Endothelial cell of umbilical vein (primary cell): ENCODE measurements around the gene TIMELESS.

ENCODE experiments used
- CTCF ChIP-seq, 2 donors: IDR thresholded peaks; 1 replicate in 1 of 2; 2 replicates in 1 of 2; pipeline ENCODE4 v1.5.1; 2011; ENCODE audit warnings: low read length in 2 of 2, mild to moderate bottlenecking in 2 of 2, moderate library complexity in 2 of 2, control low read depth in 1 of 2, inconsistent platforms in 1 of 2, low read depth in 1 of 2; ENCODE audit not compliant: insufficient read depth in 1 of 2; ENCODE audit errors: extremely low read depth in 1 of 2
- EZH2 ChIP-seq: IDR thresholded peaks from 2 replicates; pipeline ENCODE4 v1.6.1; 2012; ENCODE audit warnings: borderline replicate concordance, low read depth, mild to moderate bottlenecking, moderate library complexity, low read length, inconsistent platforms; ENCODE audit not compliant: severe bottlenecking
- POLR2A ChIP-seq: IDR thresholded peaks from 2 replicates; pipeline ENCODE4 v1.6.1; 2012; ENCODE audit warnings: low read depth, mild to moderate bottlenecking, control low read depth, low read length

- no peak for TF ChIP-seq EZH2
- TF ChIP-seq POLR2A: no peak
- peak in 1 of 2 donors; percentile 18 for TF ChIP-seq CTCF (IDR thresholded peaks at IDR 0.05; ENCODE audit: extremely low read depth in 1 of 2, insufficient read depth in 1 of 2, low read depth in 1 of 2, low read length in 2 of 2)
Measured at GRCh38 chr12:56377310-56377988, 71.8 kb downstream of the TIMELESS start.
